WTC11 (cell line): Measurements from ENCODE around the gene LHPP.

Experiments
- CREM ChIP-seq: sonication (generic); formaldehyde crosslinking; IDR thresholded peaks from 2 replicates; pipeline ENCODE4 v1.8.1; 2022; ENCODE audit warnings: mild to moderate bottlenecking, missing genetic modification reagents, moderate library complexity
- EMX1 ChIP-seq: fragments of 250-450 bp; sonication (Bioruptor Pico); IDR thresholded peaks from 2 replicates; pipeline ENCODE4 v1.8.0; 2021; ENCODE audit warnings: mild to moderate bottlenecking
- FOXJ3 ChIP-seq: sonication (generic); formaldehyde crosslinking; IDR thresholded peaks from 2 replicates; pipeline ENCODE4 v1.9.0; 2021; ENCODE audit warnings: missing genetic modification reagents, mild to moderate bottlenecking, borderline replicate concordance
- FOXP1 ChIP-seq: sonication (generic); formaldehyde crosslinking; IDR thresholded peaks from 2 replicates; pipeline ENCODE4 v1.8.0; 2022; ENCODE audit warnings: missing genetic modification reagents, mild to moderate bottlenecking, moderate library complexity, borderline replicate concordance
- KAT7 ChIP-seq: sonication (generic); formaldehyde crosslinking; IDR thresholded peaks from 2 replicates; pipeline ENCODE4 v1.8.1; 2023; ENCODE audit warnings: missing genetic modification reagents, mild to moderate bottlenecking, borderline replicate concordance
- NFYB ChIP-seq: sonication (generic); formaldehyde crosslinking; conservative IDR thresholded peaks from 2 replicates; pipeline ENCODE4 v1.8.0; 2022; ENCODE audit warnings: low read depth, missing genetic modification reagents
- ZNF121 ChIP-seq: sonication (generic); formaldehyde crosslinking; IDR thresholded peaks from 2 replicates; pipeline ENCODE4 v1.8.0; 2023; ENCODE audit warnings: missing genetic modification reagents
- ZNF317 ChIP-seq: sonication (generic); formaldehyde crosslinking; IDR thresholded peaks from 2 replicates; pipeline ENCODE4 v1.8.1; 2023; ENCODE audit warnings: low read depth, mild to moderate bottlenecking, moderate library complexity, missing genetic modification reagents, borderline replicate concordance
- TF ChIP-seq, protein P1 (sequence below): fragments of 200-600 bp; IDR thresholded peaks from 2 replicates; pipeline ENCODE4 v1.8.0; 2022; ENCODE audit warnings: antibody characterized with exemption
- TF ChIP-seq, protein P2 (sequence below): sonication (generic); formaldehyde crosslinking; IDR thresholded peaks from 2 replicates; pipeline ENCODE4 v1.8.1; 2023; ENCODE audit warnings: mild to moderate bottlenecking, missing genetic modification reagents, borderline replicate concordance
- TF ChIP-seq, protein P3 (sequence below): sonication (generic); formaldehyde crosslinking; IDR thresholded peaks from 2 replicates; pipeline ENCODE4 v1.8.0; 2023; ENCODE audit warnings: mild to moderate bottlenecking, missing genetic modification reagents
- TF ChIP-seq, protein P4 (sequence below): sonication (generic); formaldehyde crosslinking; IDR thresholded peaks from 2 replicates; pipeline ENCODE4 v1.8.1; 2023; ENCODE audit warnings: mild to moderate bottlenecking, missing genetic modification reagents, moderate library complexity
- TF ChIP-seq, protein P5 (sequence below): sonication (generic); formaldehyde crosslinking; IDR thresholded peaks from 2 replicates; pipeline ENCODE4 v1.8.0; 2022; ENCODE audit warnings: mild to moderate bottlenecking, missing genetic modification reagents

DNA sequence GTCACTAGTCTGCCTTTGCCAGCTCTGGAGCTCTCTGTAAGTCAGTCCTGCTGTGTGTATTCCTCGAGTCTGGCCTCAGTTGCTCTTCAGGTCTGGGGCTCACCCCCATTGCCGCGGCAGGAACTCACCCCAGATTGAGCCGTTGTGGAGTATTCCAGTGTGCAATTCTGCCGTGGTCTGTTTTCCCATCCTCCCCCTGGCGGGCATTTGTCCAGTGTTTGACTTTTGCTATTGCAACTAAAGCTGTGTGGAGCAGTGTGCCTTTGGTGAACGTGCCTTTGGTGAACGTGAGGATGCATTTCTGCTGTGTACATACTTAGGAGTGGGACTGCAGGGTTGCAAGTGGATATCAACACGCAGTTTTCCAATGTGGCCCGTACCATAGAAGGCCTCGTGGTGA, 148.1 kb downstream of the LHPP start:
- TF ChIP-seq, protein P1, sequence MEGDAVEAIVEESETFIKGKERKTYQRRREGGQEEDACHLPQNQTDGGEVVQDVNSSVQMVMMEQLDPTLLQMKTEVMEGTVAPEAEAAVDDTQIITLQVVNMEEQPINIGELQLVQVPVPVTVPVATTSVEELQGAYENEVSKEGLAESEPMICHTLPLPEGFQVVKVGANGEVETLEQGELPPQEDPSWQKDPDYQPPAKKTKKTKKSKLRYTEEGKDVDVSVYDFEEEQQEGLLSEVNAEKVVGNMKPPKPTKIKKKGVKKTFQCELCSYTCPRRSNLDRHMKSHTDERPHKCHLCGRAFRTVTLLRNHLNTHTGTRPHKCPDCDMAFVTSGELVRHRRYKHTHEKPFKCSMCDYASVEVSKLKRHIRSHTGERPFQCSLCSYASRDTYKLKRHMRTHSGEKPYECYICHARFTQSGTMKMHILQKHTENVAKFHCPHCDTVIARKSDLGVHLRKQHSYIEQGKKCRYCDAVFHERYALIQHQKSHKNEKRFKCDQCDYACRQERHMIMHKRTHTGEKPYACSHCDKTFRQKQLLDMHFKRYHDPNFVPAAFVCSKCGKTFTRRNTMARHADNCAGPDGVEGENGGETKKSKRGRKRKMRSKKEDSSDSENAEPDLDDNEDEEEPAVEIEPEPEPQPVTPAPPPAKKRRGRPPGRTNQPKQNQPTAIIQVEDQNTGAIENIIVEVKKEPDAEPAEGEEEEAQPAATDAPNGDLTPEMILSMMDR = no peak
- TF ChIP-seq CREM (CRISPR knock-in tag) (no peak), KAT7 (CRISPR knock-in tag) (no peak), FOXJ3 (CRISPR knock-in tag) (no peak), EMX1 (CRISPR knock-in tag) (no peak), ZNF317 (CRISPR knock-in tag) (no peak), FOXP1 (CRISPR knock-in tag) (no peak), ZNF121 (CRISPR knock-in tag) (no peak), NFYB (no peak)
- TF ChIP-seq, protein P2, sequence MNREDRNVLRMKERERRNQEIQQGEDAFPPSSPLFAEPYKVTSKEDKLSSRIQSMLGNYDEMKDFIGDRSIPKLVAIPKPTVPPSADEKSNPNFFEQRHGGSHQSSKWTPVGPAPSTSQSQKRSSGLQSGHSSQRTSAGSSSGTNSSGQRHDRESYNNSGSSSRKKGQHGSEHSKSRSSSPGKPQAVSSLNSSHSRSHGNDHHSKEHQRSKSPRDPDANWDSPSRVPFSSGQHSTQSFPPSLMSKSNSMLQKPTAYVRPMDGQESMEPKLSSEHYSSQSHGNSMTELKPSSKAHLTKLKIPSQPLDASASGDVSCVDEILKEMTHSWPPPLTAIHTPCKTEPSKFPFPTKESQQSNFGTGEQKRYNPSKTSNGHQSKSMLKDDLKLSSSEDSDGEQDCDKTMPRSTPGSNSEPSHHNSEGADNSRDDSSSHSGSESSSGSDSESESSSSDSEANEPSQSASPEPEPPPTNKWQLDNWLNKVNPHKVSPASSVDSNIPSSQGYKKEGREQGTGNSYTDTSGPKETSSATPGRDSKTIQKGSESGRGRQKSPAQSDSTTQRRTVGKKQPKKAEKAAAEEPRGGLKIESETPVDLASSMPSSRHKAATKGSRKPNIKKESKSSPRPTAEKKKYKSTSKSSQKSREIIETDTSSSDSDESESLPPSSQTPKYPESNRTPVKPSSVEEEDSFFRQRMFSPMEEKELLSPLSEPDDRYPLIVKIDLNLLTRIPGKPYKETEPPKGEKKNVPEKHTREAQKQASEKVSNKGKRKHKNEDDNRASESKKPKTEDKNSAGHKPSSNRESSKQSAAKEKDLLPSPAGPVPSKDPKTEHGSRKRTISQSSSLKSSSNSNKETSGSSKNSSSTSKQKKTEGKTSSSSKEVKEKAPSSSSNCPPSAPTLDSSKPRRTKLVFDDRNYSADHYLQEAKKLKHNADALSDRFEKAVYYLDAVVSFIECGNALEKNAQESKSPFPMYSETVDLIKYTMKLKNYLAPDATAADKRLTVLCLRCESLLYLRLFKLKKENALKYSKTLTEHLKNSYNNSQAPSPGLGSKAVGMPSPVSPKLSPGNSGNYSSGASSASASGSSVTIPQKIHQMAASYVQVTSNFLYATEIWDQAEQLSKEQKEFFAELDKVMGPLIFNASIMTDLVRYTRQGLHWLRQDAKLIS (CRISPR knock-in tag) = no peak
- TF ChIP-seq, protein P3, sequence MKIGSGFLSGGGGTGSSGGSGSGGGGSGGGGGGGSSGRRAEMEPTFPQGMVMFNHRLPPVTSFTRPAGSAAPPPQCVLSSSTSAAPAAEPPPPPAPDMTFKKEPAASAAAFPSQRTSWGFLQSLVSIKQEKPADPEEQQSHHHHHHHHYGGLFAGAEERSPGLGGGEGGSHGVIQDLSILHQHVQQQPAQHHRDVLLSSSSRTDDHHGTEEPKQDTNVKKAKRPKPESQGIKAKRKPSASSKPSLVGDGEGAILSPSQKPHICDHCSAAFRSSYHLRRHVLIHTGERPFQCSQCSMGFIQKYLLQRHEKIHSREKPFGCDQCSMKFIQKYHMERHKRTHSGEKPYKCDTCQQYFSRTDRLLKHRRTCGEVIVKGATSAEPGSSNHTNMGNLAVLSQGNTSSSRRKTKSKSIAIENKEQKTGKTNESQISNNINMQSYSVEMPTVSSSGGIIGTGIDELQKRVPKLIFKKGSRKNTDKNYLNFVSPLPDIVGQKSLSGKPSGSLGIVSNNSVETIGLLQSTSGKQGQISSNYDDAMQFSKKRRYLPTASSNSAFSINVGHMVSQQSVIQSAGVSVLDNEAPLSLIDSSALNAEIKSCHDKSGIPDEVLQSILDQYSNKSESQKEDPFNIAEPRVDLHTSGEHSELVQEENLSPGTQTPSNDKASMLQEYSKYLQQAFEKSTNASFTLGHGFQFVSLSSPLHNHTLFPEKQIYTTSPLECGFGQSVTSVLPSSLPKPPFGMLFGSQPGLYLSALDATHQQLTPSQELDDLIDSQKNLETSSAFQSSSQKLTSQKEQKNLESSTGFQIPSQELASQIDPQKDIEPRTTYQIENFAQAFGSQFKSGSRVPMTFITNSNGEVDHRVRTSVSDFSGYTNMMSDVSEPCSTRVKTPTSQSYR (CRISPR knock-in tag) = no peak
- TF ChIP-seq, protein P4, sequence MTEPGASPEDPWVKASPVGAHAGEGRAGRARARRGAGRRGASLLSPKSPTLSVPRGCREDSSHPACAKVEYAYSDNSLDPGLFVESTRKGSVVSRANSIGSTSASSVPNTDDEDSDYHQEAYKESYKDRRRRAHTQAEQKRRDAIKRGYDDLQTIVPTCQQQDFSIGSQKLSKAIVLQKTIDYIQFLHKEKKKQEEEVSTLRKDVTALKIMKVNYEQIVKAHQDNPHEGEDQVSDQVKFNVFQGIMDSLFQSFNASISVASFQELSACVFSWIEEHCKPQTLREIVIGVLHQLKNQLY (CRISPR knock-in tag) = no peak
- TF ChIP-seq, protein P5, sequence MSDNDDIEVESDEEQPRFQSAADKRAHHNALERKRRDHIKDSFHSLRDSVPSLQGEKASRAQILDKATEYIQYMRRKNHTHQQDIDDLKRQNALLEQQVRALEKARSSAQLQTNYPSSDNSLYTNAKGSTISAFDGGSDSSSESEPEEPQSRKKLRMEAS (CRISPR knock-in tag) = no peak
